HG02588 (cell line): Measurements from ENCODE around the gene NLK.

Source experiments
- ATAC-seq: cut with Tn5 transposase; IDR thresholded peaks from one replicate; pipeline ENCODE4 v1.9.1; 2021; ENCODE audit warnings: mild to moderate bottlenecking, moderate library complexity; ENCODE audit not compliant: unreplicated experiment

The NLK gene

DNA sequence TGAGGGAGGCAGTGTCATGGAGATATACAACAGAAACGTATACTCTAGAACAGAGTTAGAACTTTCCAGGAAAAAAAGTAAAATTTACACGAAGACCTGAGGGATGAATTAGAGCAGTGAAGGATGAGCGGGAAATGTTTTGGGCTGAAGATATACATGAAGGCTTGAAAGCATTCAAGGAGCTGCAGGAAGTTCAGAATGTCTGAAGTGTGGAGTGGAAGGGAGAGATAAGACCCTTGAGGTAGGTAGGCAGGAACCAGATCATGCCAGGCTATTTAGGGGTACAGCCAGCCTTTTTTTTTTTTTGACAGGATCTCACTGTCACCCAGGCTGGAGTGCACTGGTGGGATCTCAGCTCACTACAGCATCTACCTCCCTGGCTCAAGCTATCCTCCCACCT is 3.2 kb upstream of the NLK start:
- no peak for ATAC-seq

DNA sequence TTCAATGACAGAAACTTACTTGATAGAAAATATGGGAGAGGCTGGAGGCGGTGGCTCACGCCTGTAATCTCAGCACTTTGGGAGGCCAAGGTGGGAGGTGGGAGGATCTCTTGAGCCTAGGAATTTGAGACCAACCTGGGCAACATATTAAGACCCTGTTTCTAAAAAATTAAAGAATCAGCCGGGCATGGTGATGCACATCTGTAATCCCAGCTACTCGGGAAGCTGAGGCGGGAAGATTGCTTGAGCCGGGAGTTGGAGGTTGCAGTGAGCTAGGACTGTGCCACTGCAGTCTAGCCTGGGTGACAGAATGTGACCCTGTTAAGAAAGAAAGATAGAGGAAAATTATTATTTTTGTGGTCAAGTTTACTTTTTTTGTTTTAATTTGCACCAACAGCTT is 2.1 kb upstream of the NLK start:
- no peak for ATAC-seq

DNA sequence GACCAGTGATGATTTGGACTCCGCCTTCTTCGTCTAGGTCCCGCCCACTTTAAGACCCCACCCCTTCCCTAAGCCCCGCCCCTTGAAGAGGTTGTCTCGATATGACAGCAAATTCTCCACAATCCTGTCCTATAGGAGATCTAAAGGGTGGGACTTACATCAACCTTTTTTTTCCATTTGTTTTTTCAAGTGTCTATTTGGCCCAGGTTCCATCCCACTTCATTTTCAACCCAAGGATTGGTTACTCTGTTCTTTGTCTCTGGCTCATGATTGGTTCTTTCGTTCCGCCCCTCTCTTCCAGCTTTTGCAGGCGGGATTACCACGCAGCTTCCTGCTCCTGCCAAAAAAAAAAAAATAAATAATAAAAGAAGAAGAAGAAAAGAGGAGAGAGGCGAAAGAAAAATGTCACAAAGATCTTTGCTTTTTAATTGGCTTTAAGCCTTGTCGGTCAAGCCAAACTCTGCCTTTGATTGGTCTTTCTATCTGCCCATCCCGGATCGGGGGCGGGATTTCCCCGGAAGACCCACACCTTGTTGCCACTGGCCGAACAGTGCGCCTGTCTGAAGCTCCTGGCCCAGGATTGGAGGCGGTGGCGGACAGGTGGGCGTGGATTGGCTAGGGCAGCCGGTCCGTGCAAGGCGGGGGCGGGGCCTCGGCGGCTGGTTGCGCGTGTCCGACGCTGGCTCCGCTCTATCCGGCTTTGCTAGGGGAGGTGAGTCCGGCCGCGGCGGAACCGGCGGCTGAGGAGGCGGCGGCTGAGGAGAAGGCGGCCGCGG is 1.2 kb upstream of the NLK start:
- peak; percentile 92 for ATAC-seq

DNA sequence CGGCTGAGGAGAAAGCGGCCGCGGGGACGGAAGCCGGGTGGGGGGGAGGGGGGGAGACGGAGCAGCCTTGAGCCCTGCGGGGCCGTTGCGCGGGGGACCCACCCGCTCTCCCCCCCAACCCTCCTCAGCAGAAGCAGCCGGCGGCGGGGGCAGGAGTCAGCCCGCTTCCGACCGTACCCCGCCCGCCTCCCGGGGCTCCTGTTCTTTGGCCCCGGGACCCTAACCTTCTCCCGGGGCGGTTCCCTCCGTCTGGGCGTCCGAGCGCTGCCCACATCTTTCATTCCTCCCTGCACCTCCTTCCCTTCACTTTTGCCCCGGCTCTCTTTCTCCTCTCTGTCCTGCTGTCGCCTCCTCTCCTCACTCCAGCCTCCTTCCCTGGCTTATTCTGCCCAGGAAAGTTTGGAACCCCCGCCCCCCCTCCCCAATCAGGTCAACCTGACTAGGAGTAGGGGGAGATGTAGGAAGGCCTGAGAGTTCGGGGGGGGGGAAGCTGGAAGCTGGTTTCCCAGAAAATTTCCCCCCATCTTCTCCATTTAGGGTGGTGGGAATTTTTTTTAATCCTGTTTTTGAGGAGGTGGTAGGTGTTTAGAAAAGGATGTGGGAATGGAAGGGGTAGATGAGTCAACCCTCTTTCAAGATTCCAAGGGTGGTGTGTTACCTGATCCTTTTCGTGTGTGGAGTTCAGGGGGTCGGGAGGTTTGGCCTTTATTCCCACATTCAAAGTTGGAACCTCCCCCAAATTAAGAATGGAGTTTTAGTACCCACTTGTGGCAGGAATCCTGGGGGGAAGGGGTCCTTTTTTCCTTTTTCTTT is 427 bp upstream of the NLK start:
- peak; percentile 15 for ATAC-seq

DNA sequence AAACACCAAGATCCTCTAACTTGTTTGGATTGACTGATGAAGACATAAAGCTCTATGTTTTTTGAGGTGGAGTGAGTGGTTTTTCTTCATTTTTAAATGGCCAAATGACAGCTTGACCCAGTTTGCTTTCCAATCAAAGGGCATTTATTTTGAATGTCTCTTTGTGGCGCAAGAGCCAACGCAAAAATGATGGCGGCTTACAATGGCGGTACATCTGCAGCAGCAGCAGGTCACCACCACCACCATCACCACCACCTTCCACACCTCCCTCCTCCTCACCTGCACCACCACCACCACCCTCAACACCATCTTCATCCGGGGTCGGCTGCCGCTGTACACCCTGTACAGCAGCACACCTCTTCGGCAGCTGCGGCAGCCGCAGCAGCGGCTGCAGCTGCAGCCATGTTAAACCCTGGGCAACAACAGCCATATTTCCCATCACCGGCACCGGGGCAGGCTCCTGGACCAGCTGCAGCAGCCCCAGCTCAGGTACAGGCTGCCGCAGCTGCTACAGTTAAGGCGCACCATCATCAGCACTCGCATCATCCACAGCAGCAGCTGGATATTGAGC is 329 bp downstream of the NLK start:
- no peak for ATAC-seq

DNA sequence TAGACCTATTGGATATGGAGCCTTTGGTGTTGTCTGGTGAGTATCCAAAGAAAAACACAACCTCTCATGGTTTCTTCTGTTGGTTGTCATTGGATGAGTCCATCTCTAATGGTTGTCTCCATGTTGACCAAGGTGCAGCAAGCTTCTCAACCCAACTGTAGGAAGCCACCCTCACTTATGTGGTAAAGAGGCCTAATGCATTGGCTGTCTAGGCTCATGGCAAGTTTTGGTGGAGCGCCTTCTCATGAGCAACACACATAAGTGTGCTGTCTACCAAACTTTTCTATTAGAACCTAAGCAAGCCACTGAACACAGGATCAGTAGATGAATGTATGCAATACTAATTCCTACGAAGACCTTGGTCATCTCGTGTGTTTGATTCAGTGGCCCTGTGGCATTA is 819 bp downstream of the NLK start:
- ATAC-seq = no peak

DNA sequence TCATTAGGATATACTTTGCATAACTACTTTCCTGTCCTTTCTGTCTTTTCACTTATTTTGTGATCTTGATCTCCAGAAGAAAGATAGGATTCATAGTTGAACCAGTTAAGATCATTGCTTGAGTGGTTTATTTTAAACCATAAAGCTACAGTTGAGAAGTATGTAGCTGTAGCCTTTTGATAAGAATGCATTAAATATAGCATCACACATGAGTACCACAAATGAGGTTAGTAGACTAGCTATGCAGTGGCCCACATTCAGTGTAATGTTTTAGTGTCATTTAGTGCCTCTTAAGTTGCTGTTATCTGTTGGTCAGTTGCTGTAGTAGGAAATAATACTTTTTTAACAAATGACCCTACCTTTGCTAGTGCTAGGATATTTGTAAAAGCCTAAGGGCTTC is 1.3 kb downstream of the NLK start:
- ATAC-seq = no peak

DNA sequence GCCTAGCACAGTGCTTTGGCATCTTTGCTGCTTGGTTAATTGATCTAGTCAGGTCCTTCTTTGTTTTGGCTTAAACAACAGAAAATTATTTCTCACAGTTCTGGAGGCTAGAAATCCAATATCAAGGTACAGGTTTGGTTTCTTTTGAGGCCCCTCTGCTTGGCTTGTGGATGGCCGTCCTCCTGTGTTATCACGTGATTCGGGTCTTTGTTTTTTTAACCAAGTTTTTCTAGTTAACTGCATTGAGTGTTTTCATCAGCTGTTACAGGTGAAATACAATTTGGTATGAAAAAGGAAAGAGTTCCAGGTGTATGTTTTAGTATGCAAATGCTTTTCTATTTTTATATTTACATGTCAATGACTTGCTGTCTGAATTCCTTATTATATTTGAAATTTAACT is 2.8 kb downstream of the NLK start:
- ATAC-seq = no peak

DNA sequence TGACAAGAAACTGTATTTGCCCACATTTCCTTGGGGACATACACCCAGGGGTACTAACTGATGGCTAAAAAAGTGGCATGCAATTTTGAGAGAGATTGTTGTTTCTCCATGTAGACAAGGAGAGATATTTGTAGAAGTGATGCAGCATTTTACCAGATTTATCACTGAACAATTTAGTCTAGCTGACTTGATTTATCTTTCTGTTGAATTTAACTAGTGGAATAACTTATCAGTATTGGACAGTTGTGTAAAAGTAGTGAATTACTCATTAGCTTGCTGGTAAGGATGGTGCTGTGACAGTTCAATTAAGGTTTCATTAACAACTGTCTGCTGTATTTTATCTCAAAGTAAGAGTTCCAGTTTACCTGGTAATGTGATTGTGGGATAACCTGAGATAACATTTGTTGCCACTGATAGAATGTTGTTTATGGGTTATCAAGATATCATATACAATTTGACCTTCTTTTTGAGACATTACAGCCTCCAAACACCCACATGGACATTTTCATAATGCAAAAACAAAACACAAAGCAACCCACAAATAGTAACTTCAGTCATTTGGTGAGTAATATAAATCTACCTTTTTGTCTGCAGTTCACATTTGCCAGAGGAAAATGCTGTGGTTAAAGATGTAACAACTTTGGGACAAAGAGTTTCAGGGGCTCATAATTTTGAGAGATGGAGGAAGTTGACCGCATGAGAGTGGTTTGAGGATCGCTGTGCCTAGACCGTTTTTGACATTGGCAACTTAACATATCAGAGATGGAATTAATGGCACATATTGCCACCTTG is 3.8 kb downstream of the NLK start:
- ATAC-seq = no peak

DNA sequence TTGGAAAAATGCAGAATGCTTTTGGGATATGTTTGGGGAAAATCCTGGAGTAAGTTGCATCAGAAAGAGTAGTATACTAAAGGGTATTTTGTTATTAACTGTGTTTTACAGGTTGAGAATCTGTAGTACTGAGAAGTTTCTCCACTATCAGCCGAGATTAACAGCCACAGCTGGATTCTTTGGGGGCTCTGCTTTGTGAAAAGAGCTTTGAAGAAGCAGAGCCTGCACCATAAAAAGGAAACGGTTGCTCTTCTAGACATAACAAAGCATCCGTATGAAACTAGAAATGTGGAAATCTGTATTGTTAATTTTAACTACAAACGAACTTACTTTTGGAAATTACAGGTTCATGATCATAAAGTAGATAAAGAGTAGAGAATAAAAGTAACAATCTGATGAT is 5.3 kb downstream of the NLK start:
- ATAC-seq = no peak

DNA sequence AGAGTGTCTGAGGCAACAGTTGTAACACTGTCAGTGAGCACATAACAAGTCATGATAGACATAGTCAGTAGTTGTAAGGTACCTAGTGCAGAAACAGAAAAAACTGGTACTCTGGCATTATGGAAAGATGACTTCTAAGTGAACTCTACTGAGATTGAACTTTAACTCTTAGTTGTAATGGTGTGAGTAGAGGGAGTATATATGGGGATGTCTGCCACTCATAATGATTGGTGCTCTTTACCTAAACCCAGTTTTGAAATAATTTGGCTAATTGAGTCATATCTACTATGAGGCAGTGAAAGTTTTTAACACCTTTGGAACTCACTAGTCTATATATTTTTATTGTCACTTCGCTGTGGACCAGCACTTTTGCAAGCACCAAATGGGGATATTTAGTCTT is 6.6 kb downstream of the NLK start:
- no peak for ATAC-seq

DNA sequence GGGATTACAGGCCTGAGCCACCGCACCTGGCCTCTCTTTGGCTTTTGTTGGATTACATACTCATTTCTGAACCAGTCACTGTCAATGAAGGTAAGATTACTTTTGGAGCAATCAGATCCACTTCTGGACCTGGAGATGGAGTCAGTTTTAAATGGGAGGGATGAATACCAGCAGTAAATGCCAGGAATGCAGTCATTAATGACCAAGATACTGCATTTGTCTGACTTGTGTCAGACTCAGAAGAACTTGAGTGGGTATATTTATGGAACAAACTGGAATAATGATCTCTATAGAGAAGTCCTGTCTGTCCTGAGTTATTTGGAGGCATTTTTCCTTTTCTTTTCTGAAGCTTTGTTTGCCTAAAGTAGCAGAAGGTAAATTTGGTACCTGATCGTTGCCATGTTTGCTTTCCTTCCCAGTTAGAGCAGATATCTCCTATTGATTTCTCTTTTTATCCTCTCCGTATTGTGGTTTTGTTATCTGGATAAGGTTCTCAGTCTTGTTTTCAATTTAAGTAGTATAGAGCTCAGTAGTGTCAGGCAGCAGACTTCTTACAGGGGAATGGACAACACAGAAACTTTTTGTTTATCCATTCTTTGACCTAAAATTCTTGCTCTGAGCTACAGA is 10.7 kb downstream of the NLK start:
- ATAC-seq = no peak

DNA sequence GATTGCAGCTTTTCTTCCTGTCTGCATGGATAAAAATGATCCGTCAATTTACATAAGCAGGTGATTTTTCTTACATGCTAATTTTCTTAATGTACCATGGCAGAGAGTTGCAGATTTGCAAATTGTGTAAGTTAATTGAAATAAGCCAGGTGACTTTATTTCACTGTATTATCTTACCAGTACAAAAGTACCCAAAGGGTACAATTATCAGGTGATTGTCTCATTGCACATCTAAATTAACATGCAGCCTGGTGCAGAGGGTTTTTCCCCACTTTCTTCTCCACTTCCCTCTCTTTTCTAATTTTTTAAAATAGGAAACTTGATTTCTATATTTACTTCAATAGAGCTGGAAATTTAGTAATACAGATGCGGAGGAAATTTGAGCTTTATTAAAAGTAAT is 11.2 kb downstream of the NLK start:
- no peak for ATAC-seq

DNA sequence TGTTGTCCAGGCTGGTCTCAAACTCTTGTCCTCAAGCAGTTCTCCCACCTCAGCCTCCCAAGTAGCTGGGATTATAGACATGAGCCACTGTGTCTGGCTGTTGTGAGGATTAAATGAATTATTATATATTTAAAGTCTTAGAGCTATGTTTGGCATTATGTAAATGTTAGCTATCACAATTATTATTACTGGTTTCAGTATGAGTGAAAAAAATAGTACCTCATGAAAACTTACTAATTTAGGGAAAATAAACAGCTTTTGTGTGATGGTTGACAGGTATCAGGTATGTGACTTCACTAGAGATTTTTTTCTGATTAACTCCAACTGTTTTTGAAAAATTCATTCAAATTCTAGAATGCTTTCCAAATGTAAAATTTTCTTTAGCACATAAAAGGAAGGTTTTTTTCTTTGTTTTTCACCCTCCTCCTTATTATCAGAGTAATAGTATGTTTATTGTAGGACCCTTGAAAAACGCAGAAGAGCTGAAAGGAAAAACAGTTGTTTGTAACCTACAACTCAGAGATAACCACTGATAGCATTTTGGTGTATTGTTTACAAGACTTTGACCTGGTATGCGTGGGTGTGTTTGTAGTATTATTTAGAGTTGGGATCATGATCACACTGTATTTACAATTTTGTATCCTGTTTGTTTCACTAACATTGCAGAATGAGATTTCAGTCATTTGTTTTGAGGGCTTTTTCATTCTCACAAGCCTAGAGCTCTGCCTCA is 13.2 kb downstream of the NLK start:
- ATAC-seq = no peak

DNA sequence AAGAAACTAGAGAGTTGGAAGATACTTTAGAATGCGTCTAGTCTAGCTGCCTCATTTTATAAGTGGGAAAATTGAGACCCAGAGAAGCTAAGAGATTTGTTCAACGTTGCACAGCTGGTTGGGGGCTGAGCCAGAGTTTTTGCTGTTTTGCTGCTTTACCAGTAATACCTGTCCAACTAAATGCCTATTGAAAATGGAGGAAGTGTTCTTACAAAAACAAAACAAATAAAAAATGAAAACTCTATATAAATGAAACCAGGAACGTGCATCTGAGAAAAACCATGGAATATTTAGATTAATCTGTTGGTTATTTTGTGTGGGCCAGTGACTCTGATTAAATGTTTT is 13.8 kb downstream of the NLK start:
- no peak for ATAC-seq

DNA sequence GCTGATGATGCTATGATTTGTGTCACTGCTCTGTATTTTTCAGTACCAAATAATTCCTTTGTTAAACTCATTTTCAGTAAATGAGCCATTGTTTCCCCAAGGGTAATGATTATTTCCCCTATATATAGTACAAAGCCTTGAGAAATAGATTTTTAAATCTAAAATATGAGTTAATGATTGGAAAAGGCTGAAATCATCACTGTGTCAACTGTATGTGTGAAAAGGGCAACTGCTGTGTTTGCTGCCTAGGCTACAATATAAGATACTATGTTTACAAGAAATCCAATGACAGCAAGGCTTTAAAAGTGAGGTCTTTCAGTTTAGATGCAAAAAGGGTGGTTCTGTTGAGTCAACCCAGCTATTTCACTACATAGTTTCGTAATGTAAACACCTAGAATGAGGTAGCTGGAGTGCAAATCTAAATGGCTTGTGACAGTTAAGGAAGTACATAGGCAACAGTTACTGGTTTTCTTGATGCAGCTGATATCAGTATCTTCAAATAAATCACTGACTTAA is 15.3 kb downstream of the NLK start:
- peak; percentile 76 for ATAC-seq

DNA sequence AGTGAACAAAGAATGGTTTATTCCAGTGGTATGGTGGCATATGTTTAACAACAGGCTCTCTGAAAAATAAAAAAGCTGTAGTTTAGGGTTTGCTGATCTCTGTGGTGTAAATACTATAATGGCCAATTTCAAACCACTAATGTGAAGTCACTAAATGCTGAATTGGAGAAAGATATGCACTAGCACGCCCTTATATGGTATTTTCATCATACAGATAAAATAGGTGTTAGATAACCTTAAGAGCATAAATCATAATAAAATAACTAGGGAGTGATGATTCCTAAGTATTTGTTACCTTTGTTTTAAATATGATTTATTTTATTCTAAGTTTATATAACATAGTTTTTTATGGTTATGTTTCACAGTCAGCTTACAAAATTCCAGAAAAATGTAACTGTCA is 17.2 kb downstream of the NLK start:
- ATAC-seq = no peak

DNA sequence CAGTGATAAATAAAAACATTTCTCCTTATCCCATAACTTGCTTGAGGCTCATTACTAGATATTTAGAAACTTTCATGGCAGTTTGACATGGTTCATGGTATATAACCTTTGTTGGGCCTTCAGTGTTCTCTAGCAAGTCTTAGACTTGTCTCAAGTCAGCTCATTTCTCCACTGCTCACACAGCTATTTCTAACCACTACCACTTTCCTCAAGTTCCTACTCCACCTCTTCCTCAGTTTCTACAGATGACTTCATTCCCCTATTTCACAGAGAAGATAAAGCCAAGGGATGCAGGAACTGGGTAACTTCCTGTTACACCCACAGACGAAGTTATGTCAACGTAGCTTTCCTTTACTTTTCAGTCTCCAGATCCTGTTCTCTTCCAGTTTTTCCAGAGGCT is 23.2 kb downstream of the NLK start:
- no peak for ATAC-seq

DNA sequence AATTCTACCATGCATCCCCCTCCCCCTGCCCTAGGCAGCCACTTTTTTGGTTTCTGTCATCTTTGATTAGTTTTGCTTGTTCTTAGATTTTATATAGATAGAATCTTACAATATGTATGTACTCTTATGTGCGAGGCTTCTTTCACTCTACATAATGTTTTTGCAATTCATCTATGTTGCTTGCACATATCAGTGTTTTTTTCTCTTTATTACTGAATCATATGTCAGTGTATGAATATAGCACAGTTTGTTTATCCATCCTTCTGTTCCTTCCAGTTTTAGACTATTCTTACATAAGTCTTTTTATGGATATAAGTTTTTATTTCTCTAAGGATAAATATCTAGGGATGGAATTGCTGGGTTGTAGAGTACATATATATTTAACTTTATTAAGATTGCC is 26.6 kb downstream of the NLK start:
- no peak for ATAC-seq

DNA sequence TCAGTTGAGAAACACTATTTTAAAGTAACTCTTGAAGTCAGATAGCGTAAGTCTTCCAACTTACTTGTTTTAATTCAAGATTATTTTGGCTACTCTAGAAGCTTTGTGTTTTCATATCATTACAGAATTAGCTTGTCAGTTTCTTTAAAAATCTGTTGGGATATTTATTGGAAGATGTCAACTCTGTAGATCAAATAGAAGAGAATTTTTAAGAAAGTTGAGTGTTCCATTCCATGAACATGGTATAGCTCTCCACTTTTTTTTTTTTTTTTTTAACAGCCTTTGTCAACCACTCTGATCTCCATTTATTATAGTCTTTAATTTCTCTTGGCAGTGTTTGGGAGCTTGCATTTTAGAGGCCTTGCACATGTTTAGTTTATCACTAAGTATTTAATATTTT is 28.7 kb downstream of the NLK start:
- no peak for ATAC-seq
